H1 (cell line): Measurements from ENCODE around the gene ACTN4. TPM values are rescaled to one million over a fixed set of nuclear protein-coding genes. Genes with fewer than 3 reads are reported as not detected.

Source experiments
- ASH2L ChIP-seq: fragments of 200-600, 300-600 bp; sonication (generic); IDR thresholded peaks from one replicate; pipeline ENCODE4 v1.7.1; 2017; ENCODE audit warnings: low read length
- BCL11A ChIP-seq, 2 experiments: IDR thresholded peaks; one replicate each; pipeline ENCODE4 v1.6.1; 2011; ENCODE audit warnings: low read depth in 2 of 2, low read length in 2 of 2, mild to moderate bottlenecking in 2 of 2
- CBX5 ChIP-seq: fragments of 300-800, 300-1000 bp; sonication (generic); IDR thresholded peaks from 2 replicates; pipeline ENCODE4 v1.7.1; 2016; ENCODE audit warnings: antibody characterized with exemption, low read length, low read depth
- CBX8 ChIP-seq: fragments of 300-800, 300-1000 bp; sonication (generic); IDR thresholded peaks from 2 replicates; pipeline ENCODE4 v1.7.1; 2016; ENCODE audit warnings: low read depth, low read length, borderline replicate concordance
- EP300 ChIP-seq, 2 experiments: IDR thresholded peaks; 1 replicate in 1 of 2; 2 replicates in 1 of 2; pipeline ENCODE4 v1.6.1; 2011 to 2012; ENCODE audit warnings: low read depth in 2 of 2, low read length in 2 of 2, mild to moderate bottlenecking in 2 of 2, borderline replicate concordance in 1 of 2, inconsistent platforms in 1 of 2, moderate library complexity in 1 of 2
- EZH2 ChIP-seq: fragments of 200-600 bp; sonication (generic); IDR thresholded peaks from 2 replicates; pipeline ENCODE4 v1.7.1; 2012; ENCODE audit warnings: low read depth, mild to moderate bottlenecking, moderate library complexity, low read length, inconsistent platforms; ENCODE audit not compliant: severe bottlenecking
- FOSL1 ChIP-seq: IDR thresholded peaks from 2 replicates; pipeline ENCODE4 v1.6.1; 2011; ENCODE audit warnings: mild to moderate bottlenecking, low read depth, low read length, moderate library complexity; ENCODE audit not compliant: insufficient read depth
- GABPA ChIP-seq: IDR thresholded peaks from 2 replicates; pipeline ENCODE4 v1.6.1; 2011; ENCODE audit warnings: mild to moderate bottlenecking, low read length, moderate library complexity, borderline replicate concordance; ENCODE audit not compliant: insufficient read depth
- HDAC2 ChIP-seq, 2 experiments: fragments of 300-600 bp in 1 of 2; sonication (generic) in 1 of 2; IDR thresholded peaks; 2 replicates each; pipeline ENCODE4 v1.6.1; 2011 to 2012; ENCODE audit warnings: low read depth in 2 of 2, low read length in 2 of 2, mild to moderate bottlenecking in 2 of 2, moderate library complexity in 2 of 2, borderline replicate concordance in 1 of 2, inconsistent platforms in 1 of 2
- JUN ChIP-seq: IDR thresholded peaks from 2 replicates; pipeline ENCODE4 v1.6.1; 2011; ENCODE audit warnings: low read depth, mild to moderate bottlenecking, improper control_type of control experiment, low read length
- KDM4A ChIP-seq: IDR thresholded peaks from one replicate; pipeline ENCODE4 v1.7.1; 2012; ENCODE audit warnings: low read depth, mild to moderate bottlenecking, moderate library complexity, low read length, inconsistent platforms; ENCODE audit not compliant: severe bottlenecking
- MAFK ChIP-seq: IDR thresholded peaks from 2 replicates; pipeline ENCODE4 v1.6.1; 2012; ENCODE audit warnings: low read depth, mild to moderate bottlenecking, improper control_type of control experiment, low read length
- NANOG ChIP-seq: IDR thresholded peaks from 2 replicates; pipeline ENCODE4 v1.6.1; 2011; ENCODE audit warnings: low read length, low read depth, mild to moderate bottlenecking, inconsistent platforms; ENCODE audit not compliant: insufficient read depth, poor library complexity, severe bottlenecking
- RBBP5 ChIP-seq: IDR thresholded peaks from 2 replicates; pipeline ENCODE4 v1.7.1; 2012; ENCODE audit warnings: low read depth, mild to moderate bottlenecking, inconsistent platforms, low read length, moderate library complexity, borderline replicate concordance
- RFX5 ChIP-seq: IDR thresholded peaks from 2 replicates; pipeline ENCODE4 v1.6.1; 2011; ENCODE audit warnings: low read depth, low read length, improper control_type of control experiment, borderline replicate concordance
- SIRT6 ChIP-seq: IDR thresholded peaks from one replicate; pipeline ENCODE4 v1.7.1; 2012; ENCODE audit warnings: low read length, inconsistent platforms
- SP2 ChIP-seq: IDR thresholded peaks from 2 replicates; pipeline ENCODE4 v1.6.1; 2012; ENCODE audit warnings: mild to moderate bottlenecking, low read length, inconsistent platforms
- SRF ChIP-seq: IDR thresholded peaks from 2 replicates; pipeline ENCODE4 v1.6.1; 2011; ENCODE audit warnings: mild to moderate bottlenecking, low read depth, low read length, moderate library complexity
- TAF7 ChIP-seq: optimal IDR thresholded peaks from 2 replicates; pipeline ENCODE3; 2011; ENCODE audit warnings: low read depth, mild to moderate bottlenecking, inconsistent platforms, low read length, moderate library complexity, borderline replicate concordance
- polyA plus RNA-seq, 7 experiments: library from polyadenylated mRNA; depleted of rRNA in 3 of 7; stranded (reverse) in 5 of 7; unstranded in 2 of 7; fragments of >200 nt in 5 of 7; fragments of 200-250 nt in 2 of 7; gene quantifications; 1 replicate in 5 of 7; 2 replicates in 1 of 7; 4 replicates in 1 of 7; pipeline versions ENCODE4 v1.2.1 to v1.2.3, GENCODE V29; 2011 to 2013; ENCODE audit warnings: missing spikeins in 2 of 7, mixed read lengths in 2 of 7
- total RNA-seq: library from RNA; stranded (reverse); fragmentation: NEBNext Ultra II Directional; extraction: Animal tissue kit (Norgen Biotek cat#: 25700); gene quantifications from 2 replicates; pipeline ENCODE4 v1.2.1, GENCODE V29; 2021
- TF ChIP-seq, protein P1 (sequence below), 3 experiments: IDR thresholded peaks; 1 replicate in 2 of 3; 2 replicates in 1 of 3; pipeline versions ENCODE4 v1.5.1 to v1.6.1; 2011; ENCODE audit warnings: low read length in 3 of 3, mild to moderate bottlenecking in 3 of 3, inconsistent platforms in 2 of 3, low read depth in 1 of 3, moderate library complexity in 1 of 3; ENCODE audit not compliant: insufficient read depth in 1 of 3; ENCODE audit errors: control extremely low read depth in 1 of 3

The ACTN4 gene
- total and polyA plus RNA-seq, 2 of the 8 experiments (the other 6 are each of a cell fraction or from before 2014, with no cell fraction given) = 211 to 520 TPM

DNA sequence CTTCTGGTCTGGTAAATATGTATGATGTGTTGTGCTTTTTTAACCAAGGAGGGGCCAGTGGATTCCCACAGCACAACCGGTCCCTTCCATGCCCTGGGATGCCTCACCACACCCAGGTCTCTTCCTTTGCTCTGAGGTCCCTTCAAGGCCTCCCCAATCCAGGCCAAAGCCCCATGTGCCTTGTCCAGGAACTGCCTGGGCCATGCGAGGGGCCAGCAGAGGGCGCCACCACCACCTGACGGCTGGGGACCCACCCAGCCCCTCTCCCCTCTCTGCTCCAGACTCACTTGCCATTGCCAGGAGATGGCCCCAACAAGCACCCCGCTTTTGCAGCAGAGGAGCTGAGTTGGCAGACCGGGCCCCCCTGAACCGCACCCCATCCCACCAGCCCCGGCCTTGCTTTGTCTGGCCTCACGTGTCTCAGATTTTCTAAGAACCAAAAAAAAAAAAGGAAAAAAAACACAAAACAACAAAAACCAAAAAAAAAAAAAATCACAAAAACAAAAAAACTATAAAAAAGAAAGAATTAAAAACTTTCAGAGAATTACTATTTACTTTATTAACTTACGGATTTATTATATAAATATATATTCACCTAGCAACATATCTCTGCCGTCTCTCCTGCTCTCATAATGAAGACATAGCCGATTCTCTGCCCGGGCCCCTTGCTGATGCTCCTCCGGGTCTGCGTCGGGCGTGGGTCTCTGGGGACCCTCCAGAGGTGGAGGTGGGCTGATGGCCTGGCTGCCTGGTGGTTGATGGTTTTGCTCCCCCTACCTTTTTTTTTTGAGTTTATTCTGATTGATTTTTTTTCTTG, 82.4 kb downstream of the ACTN4 start (continued):
- TF ChIP-seq, protein P1, sequence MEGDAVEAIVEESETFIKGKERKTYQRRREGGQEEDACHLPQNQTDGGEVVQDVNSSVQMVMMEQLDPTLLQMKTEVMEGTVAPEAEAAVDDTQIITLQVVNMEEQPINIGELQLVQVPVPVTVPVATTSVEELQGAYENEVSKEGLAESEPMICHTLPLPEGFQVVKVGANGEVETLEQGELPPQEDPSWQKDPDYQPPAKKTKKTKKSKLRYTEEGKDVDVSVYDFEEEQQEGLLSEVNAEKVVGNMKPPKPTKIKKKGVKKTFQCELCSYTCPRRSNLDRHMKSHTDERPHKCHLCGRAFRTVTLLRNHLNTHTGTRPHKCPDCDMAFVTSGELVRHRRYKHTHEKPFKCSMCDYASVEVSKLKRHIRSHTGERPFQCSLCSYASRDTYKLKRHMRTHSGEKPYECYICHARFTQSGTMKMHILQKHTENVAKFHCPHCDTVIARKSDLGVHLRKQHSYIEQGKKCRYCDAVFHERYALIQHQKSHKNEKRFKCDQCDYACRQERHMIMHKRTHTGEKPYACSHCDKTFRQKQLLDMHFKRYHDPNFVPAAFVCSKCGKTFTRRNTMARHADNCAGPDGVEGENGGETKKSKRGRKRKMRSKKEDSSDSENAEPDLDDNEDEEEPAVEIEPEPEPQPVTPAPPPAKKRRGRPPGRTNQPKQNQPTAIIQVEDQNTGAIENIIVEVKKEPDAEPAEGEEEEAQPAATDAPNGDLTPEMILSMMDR (IDR thresholded peaks at IDR 0.05; ENCODE audit: control extremely low read depth in 1 of 3, insufficient read depth in 1 of 3, low read depth in 1 of 3, low read length in 3 of 3) = peak; percentile 95 to 97 (median 96)
- TF ChIP-seq RBBP5 (no peak), SIRT6 (no peak), FOSL1 (no peak), EP300 (IDR thresholded peaks at IDR 0.05; ENCODE audit: borderline replicate concordance in 1 of 2, low read depth in 2 of 2, low read length in 2 of 2) (no peak), TAF7 (no peak), MAFK (no peak), CBX8 (no peak), CBX5 (no peak), BCL11A (IDR thresholded peaks at IDR 0.05; ENCODE audit: low read depth in 2 of 2, low read length in 2 of 2) (no peak), RFX5 (no peak), NANOG (no peak), SRF (no peak), ASH2L (no peak), JUN (no peak), EZH2 (no peak), HDAC2 (IDR thresholded peaks at IDR 0.05; ENCODE audit: borderline replicate concordance in 1 of 2, low read depth in 2 of 2, low read length in 2 of 2) (no peak), KDM4A (no peak), GABPA (peak; percentile 68; the same call in 1 of the 2 replicates), SP2 (no peak; the same call in 1 of the 2 replicates)
